CD4-positive, alpha-beta T cell treated with Interleukin-15 for 1 hour (primary cell): ENCODE results near the gene CYP20A1.
"Not testable (repeated sequence)": the region's sequence is repeated elsewhere in the genome, so short reads cannot be mapped to it uniquely, and the experiment has no call there.

ENCODE experiments used
- DNase-seq: peaks from one replicate; pipeline ENCODE4 v3.0.0-alpha.2; 2020

CYP20A1 gene

DNA sequence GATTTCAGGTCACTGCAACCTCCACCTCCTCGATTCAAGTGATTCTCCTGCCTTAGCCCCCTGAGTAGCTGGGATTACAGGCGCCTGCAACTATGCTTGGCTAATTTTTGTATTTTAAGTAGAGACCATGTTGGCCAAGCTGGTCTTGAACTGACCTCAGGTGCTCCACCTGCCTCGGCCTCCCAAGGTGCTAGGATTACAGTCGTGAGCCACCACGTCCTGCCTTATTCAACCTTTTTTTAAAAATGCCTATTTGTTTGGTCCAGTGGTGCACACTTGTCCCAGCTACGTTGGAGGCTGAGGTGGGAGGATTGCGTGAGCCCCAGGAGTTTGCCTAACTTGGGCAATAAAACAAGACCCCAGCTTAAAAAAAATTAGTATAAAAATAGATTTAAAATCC, 43.3 kb downstream of the CYP20A1 start:
- DNase-seq: no peak

DNA sequence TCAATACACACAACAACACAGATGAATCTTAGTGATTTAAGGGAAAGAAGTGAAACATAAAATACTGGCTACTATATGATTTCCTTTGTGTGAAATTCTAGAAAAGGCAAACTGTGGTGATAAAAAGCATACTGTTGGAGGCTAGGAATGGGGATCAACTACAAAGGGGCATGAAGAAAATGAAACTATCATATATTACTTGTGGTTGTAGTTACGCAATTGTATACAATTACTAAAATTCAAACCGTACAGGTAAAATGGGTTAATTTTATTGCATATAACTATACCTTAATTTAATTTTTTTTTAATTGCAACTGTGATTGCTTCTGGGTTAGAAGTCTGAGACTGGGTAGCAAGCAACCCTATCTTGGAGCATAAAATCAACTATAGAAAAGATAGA, 47.7 kb downstream of the CYP20A1 start:
- no peak for DNase-seq

DNA sequence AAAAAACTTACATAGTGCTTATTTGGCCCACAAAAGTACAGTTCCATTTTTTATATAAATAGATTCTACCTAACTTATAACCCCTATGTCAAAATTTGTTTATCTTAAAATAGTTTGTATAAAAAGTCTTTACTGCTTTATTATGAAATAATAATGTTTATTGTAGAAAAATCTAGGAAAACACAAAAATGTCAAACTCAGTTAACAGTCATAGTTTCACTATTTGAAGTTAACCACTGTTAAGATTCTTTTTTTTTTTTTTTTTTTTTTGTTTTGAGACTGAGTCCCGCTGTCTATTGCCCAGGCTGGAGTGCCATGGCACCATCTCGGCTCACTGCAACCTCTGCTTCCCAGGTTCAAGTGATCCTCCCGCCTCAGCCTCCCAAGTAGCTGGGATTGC, 62.8 kb downstream of the CYP20A1 start:
- no peak for DNase-seq

DNA sequence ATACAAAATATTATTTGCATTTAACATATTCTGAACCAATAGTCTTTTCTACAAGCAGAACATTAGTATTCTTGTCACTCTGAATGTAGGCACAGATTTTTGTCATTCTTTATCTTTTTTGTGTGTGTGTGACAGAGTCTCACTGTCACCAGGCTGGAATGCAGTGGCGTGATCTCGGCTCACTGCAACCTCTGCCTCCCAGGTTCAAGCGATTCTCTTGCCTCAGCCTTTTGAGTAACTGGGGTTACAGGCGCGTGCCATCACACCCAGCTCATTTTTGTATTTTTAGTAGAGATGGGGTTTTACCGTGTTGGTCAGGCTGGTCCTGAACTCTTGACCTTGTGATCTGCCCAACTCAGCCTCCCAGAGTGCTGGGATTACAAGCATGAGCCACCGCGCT, 63.8 kb downstream of the CYP20A1 start:
- not testable (repeated sequence) for DNase-seq

DNA sequence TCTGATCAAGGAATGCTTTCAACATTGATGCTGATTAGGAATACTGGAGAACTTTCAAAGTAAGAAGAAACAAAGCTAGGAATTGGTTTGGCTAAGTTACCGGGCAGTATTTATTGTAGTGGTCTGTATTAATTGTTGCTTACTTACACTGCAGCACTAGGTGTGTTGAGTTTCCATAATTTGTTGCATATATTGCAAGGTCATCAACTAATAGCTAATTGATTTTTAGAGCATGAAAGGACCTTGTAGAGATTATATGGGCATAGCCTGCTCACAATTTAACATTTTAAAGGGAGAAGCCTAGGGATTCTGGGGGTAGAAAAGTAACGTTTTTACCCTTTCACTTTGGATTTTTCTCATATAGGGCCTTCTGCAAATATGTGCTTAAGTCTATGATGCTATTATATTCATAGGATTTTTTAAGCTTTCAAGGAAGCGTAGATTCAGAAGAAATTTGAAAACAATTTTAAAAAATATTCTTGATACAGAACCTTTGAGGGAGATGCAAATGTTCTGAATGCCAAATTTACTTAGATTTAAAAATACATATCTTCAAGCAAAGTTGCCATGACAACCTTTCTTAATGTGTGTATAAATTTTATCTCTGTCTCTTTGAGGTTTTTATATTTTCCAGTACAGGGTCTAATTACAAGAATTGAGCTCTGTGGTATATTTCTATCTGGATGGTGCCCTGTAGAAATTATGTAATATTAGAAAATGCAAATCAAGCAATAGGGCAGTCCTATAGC, 72.0 kb downstream of the CYP20A1 start:
- DNase-seq: no peak

DNA sequence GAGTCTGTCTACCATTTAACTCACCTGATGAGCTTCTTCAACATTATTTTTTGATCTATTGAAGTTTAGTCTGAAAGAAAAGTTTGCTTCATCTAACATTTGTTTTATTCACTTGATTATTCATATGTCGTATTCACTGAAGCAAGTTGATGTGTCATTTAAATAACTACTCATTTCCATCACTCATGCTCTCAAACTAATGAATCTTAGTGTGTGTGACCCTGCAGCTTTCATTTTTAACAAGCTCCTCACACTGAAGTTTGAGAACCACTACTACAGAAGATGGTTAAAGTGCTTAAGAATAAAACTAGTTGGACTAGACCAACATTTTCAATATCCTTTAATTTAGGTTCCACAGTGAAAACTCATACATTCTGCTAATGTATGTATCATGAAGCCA, 87.5 kb downstream of the CYP20A1 start:
- no peak for DNase-seq

DNA sequence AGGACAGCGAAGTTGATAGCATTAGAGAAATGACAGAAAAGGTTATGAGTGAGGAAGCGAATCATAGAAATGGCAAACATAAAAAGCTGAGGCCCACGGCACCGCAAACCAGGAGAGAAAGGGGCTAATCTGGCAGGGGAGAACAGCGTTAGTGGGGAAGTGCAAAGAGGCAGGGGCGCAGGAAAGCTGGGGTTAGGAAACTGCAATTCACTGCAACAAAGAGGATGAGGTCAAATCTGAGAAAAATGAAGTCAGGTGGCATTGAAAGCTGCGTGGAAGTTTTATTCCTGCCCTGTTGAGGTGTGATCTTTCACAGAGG, 88.7 kb downstream of the CYP20A1 start:
- no peak for DNase-seq

DNA sequence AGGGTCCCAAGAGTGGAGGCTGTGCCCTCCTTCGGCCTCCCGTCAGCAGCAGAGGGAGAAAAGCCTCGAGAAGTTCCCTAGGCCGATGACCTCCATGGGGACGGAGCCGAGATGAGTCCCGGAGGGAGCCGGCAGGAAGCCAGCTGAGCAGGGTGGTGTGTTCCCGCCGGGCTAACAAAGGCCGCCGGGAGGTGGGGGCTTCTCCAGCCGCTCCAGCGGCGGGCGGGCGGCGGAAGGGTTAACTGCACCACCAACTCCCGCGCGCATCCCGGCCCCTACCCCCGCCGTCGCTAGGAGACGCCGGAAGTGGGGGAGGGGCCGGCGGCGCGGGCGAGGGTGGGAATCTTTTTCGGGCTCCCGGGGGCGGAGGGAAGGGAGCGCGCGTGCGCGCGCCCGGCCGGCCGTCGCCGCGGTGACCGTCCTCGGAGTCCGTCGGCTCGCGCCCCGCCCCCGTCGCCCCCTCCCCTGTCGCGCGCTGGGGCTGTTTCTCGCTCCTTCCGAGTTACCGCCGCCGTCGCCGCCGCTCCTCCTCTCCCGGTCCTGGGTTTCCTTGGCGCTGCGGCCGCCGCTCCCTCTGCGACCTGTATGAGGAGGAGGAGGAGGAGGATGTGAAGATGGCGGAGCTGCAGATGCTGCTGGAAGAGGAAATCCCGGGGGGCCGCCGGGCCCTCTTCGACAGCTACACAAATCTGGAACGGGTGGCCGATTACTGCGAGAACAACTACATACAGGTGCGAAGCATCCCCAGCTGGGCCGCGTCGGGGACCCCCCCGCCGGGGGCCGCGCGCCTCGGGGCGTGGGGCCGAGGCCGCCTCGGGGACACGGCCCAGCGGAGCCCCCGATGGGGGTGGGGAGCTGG, 89.3 kb downstream of the CYP20A1 start, which contains the start of gene ABI2:
TSS of gene ABI2 (plus strand) at position 494 of the 859 bp plus-strand sequence. CDS start at position 615, 121 bp downstream.
- peak; percentile 55 for DNase-seq

DNA sequence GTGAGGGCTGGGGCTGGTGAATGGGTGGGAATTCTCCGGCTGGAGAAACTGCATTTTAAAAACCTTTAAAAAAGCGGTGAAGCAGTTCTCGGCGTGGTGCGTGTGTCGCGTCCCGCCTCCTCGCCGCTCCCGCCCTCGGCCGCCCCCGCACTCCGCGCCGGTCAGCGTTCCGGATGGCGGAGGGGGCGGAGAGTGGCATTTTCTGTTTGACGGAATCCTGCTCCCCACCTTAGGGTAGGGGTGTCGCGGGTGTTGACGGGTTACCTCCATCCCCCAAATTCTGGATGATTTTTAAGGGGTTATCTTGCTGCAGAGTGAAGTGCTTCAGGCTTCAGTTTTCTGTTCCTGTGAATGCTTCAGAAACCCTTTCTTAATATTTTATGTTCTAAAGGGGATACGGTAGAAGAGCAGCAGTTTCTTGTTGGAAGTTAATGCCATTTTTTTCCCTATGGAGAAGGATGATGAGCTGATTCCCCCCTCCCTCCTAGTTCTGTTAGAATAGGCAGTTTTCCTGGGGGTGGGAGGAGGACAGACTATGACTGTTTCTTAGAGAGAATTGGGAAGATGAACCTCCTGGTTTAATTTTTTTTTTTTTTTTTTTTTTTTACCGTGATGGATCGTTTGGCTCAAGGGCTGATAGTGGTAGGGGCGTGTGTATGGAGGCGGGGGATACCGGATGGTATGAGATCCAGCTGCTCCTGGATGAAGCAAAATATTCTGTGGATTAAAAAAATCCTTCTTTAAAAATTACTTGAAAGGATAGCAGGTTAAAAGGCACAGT, 90.1 kb downstream of the CYP20A1 start:
- no peak for DNase-seq

DNA sequence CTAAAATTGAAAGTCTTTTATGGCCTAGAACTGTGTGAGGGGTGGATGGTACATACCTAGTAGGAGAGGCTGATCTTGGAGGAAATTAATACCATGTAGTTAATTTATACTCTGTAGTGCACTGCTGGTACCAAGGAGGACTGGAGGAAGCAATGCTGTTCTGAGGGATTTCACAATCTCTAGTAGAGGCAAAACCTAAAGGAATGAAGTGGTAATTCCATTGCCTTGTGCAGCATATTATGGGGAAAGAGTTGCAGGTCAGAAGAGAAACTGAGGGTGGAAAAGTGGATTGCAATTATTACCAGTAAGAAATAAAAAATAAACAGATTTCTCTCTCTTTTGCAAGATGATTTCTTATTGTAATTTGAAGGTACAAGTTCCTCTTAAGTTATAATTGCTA, 91.6 kb downstream of the CYP20A1 start:
- no peak for DNase-seq

DNA sequence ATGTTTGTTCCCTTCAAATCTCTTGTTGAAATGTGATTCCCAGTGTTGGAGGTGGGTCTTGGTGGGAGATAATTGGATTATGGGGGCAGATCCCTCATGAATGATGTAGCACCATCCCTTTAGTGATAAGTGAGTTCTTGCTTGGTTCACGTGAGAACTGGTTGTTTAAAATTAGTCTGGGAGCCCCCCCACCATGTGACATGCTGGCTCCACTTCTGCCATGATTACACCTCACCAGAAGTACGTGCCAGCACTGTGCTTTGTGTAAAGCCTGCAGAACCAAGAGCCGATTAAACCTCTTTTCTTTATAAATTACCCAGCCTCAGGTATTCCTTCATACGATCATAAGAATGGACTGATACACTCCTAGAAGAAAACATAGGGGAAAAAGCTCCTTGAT, 99.5 kb downstream of the CYP20A1 start:
- no peak for DNase-seq

DNA sequence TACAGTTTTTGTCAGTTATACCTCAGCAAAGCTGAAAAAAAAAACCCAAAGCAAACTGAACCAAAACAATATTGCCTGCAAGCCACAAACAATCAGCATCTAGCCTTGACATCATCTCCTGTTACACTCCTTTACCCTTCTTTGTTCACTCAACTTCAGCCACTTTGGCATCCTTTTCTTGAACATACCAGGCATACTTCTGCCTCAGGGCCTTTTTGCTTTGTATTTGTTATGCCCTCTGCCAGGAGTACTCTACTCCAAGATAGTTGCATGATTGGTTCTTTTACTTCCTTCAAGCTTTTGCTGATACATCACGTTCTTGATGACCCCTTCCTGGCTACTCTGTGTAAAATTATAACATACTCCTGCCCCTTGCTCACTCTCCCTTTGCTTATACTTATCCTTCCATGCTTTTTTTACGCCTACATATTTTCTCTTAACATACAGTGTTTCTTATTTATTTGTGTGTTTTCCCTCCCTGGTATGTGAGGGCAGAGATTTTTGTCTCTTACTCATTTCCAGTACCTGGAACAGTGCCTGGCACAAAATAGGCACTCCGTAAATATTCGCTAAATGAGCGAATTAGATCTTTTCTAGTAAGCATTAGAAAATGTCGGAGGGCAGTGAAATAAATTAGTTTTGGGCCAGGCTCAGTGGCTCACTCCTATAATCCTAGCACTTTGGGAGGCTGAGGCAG, 102.1 kb downstream of the CYP20A1 start:
- no peak for DNase-seq

DNA sequence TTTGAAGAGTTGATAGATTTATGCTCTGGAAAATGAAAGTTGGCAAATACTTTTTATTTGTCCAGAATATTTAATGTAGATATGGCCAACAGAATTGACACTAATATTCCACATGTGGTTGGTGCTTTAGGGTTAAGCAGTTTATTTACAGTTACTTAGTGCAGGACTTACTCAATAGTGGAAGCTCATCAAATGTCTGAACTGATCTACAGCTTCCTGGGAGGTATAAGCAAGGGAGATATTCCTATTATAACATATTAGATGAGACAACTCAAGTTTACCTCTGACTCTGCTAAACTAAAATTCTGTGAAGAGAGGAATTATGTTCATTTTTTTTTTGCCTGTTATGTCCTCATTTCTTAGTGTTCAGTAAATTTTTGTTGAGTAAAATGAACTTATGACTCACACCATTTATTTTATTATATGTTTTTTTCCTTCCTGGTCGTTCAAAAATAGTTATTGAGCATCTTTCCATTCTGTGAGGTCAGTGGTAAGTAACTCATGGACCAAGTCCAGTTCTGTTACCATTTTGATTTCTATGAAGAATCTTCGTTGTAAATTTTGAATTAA, 103.0 kb downstream of the CYP20A1 start:
- DNase-seq: no peak

DNA sequence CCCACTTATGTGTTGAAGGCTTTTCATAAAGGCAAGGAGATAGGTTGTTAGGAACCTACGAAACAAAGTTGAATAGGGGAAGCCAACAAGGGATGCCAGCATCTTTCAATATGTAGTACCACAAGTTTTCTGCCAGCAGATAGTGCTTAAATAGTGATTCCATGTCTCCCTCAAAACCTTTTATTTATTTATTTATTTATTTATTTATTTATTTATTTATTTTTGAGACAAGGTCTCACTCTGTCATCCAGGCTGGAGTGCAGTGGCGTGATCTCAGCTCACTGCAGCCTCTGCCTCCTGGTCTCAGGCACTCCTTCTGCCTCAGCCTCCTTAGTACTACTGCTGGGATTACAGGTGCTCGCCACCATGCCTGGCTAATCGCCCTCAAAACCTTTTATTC, 103.6 kb downstream of the CYP20A1 start:
- DNase-seq: not testable (repeated sequence)

DNA sequence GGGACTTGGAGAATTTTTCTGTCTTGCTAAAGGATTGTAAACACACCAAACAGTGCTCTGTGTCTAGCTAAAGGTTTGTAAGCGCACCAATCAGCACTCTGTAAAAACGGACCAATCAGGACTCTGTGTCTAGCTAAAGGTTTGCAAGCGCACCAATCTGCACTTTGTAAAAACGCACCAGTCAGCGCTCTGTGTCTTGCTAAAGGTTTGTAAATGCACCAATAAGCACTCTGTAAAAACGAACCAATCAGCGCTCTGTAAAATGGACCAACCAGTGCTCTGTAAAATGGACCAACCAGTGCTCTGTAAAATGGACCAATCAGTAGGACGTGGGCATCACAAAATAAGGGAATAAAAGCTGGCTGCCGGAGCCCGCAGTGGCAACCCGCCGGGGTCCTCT, 105.8 kb downstream of the CYP20A1 start:
- DNase-seq: no peak

DNA sequence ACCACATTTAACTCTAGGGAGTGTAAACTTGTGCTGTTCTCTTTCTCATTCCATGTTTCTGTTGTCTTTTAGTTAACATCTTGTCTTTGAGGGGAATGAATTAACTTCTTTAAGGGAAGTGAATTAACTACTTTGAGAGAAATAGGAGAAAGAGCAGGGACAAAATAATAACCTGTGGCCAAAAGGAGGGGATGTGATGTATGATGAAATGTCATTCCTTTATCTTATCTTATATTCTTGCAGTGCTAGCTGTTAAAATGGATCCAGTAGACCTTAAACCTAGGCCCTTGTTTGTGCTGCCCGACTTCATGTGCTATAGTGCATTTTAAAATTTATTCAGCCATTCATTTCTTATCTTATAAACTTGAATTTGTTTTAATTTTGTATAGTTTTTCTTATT, 107.8 kb downstream of the CYP20A1 start:
- DNase-seq: no peak

DNA sequence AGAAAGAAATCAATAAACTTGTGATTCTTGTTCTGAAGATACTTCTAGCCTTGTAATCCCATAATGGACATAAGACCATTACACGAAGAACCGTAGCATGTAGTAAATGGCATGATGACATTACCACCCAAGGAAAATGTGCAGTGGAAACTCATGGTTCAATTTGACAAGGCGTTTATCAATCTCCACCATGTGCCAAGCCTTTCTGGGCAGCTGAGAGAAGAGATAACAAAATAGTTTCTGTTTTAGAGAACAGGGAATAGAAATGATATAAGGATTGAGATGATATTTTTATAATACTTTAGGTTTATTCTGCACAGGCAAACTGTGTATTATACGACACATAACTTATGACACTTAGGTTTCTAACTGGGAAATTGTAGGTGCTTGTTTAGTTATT, 108.6 kb downstream of the CYP20A1 start:
- DNase-seq: no peak

DNA sequence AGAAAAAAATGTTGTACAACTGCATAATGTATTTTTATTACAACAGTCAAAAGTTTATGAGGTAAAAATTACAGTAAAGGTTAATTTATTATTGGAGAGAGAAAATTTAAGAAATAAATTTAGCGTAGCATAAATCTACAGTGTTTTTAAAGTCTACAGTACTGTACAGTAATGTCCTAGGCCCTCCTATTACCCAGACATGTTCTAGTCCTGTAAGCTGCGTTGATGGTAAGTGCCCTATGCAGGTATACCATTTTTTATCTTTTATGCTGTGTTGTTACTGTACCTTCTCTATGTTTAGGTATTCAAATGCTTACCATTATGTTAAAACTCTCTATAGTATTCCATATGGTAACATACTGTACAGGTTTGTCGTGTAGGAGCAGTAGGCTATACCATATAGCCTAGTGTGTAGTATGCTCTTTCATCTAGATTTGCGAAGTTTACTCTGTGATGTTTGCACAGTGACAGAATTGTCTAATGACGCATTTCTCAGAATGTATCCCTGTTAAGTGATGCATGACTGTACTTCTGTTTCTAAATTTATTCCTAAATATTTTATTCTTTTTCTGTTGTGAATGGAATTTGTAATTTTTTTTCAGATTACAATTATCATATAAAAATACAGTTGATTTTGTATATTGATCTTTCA, 113.9 kb downstream of the CYP20A1 start:
- DNase-seq: no peak

DNA sequence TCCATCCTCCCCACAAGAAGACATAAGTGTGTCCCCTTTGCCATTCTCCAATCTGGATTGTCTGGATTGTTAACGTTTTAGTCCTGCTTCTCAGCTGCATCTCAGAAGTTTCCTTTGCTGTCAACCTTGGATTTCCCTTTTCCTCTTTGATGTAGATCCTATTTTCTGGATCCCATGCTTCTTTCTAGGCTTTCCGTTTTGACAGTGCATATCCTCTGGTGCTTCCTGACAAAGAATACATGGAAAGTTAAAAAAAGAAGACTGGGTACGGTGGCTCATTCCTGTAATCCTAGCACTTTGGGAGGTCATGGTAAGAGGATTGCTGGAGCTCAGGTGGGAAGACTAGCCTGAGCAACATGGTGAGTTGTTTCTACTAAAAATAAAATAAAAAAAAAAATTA, 116.1 kb downstream of the CYP20A1 start:
- DNase-seq: no peak
